ENCODE data around the gene ADAMTS3. TPM values are rescaled to one million over a fixed set of nuclear protein-coding genes. Genes with fewer than 3 reads are reported as not detected.

The ADAMTS3 gene
- total and polyA plus RNA-seq, 9 of the 15 experiments (the other 6 are each of a cell fraction or from before 2014, with no cell fraction given), result 4.0 to 18.0 (median 12.1) TPM

DNA sequence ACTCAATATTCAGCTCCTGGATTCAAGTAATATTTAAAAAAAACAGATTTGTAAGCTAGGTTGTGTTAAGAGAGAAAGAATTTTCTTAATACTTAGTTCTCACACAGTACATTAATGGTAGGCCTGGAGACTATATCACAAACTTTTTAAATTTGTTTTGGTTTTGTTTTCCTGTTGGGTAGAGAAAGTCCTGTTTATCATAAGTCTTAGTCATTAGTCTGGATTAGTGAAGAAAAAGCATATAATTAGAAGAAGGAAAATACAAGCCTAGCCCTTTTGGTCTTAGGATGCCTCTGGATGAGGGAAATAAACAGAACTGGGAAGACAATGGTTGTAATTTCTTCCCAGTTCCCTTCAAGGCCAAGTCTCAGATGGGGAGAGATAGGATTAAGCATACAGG, 163.6 kb downstream of the ADAMTS3 start:
- no peaks in the 10 kb centered on the region for H3K9me1 ChIP-seq (ENCODE audit: control insufficient read depth, insufficient read depth, low read length)
- no TSS peak for BruUV-seq (replicated peaks)
- no peaks in the 10 kb centered on the region; the same call in 2 of the 3 replicates for H3K36me3 ChIP-seq (ENCODE audit: control insufficient read depth, insufficient read depth, low read length)
- H2AFZ ChIP-seq (ENCODE audit: low read depth, low read length), result no peak overlapping the region
- ChIA-PET CTCF (ENCODE audit: low intra/inter-chr PET ratio) (no interaction called here), POLR2A (no interaction called here)
- in situ Hi-C loops (cut with MboI) (no loop called here), intact Hi-C loops (cut with micrococcal nuclease) (no loop called here)
- no peaks in the 10 kb centered on the region for H4K20me1 ChIP-seq (replicated peaks; ENCODE audit: control insufficient read depth, insufficient read depth, low read length)
- ATAC-seq (no peak), DNase-seq (ENCODE audit: extremely low read depth in 1 of 4, low spot score in 3 of 4) (no peak), FAIRE-seq (no peak)
- H3K4me2 ChIP-seq (ENCODE audit: insufficient read depth, low read length), result no peak overlapping the region
- TF ChIP-seq KDM1A (IDR thresholded peaks at IDR 0.05), result no peak
- TF ChIP-seq, protein P1, sequence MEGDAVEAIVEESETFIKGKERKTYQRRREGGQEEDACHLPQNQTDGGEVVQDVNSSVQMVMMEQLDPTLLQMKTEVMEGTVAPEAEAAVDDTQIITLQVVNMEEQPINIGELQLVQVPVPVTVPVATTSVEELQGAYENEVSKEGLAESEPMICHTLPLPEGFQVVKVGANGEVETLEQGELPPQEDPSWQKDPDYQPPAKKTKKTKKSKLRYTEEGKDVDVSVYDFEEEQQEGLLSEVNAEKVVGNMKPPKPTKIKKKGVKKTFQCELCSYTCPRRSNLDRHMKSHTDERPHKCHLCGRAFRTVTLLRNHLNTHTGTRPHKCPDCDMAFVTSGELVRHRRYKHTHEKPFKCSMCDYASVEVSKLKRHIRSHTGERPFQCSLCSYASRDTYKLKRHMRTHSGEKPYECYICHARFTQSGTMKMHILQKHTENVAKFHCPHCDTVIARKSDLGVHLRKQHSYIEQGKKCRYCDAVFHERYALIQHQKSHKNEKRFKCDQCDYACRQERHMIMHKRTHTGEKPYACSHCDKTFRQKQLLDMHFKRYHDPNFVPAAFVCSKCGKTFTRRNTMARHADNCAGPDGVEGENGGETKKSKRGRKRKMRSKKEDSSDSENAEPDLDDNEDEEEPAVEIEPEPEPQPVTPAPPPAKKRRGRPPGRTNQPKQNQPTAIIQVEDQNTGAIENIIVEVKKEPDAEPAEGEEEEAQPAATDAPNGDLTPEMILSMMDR (IDR thresholded peaks at IDR 0.05 in 2 of 3, conservative IDR thresholded peaks at IDR 0.05 in 1 of 3; ENCODE audit: insufficient read depth in 2 of 3, low read depth in 1 of 3, low read length in 3 of 3), result no peak
- no peak for TF ChIP-seq ZNF197 (CRISPR knock-in tag; IDR thresholded peaks at IDR 0.05; ENCODE audit: low read depth)
- no peak for TF ChIP-seq MYBL2 (IDR thresholded peaks at IDR 0.05; ENCODE audit: low read depth)
- no peak for TF ChIP-seq MYBL2 (CRISPR knock-in tag; IDR thresholded peaks at IDR 0.05; ENCODE audit: borderline replicate concordance)
- no peak for TF ChIP-seq PML (IDR thresholded peaks at IDR 0.05; ENCODE audit: low read length)
- no peak for TF ChIP-seq FOXK1 (CRISPR knock-in tag; IDR thresholded peaks at IDR 0.05; ENCODE audit: borderline replicate concordance)
- no peak for TF ChIP-seq ZNF699 (CRISPR knock-in tag; IDR thresholded peaks at IDR 0.05; ENCODE audit: insufficient replicate concordance)
- TF ChIP-seq HMG20A (CRISPR knock-in tag; conservative IDR thresholded peaks at IDR 0.05), result no peak
- TF ChIP-seq, protein P2, sequence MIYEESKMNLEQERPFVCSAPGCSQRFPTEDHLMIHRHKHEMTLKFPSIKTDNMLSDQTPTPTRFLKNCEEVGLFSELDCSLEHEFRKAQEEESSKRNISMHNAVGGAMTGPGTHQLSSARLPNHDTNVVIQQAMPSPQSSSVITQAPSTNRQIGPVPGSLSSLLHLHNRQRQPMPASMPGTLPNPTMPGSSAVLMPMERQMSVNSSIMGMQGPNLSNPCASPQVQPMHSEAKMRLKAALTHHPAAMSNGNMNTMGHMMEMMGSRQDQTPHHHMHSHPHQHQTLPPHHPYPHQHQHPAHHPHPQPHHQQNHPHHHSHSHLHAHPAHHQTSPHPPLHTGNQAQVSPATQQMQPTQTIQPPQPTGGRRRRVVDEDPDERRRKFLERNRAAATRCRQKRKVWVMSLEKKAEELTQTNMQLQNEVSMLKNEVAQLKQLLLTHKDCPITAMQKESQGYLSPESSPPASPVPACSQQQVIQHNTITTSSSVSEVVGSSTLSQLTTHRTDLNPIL (CRISPR knock-in tag; IDR thresholded peaks at IDR 0.05), result no peak
- TF ChIP-seq NELFE (IDR thresholded peaks at IDR 0.05; ENCODE audit: insufficient read depth, insufficient read length), result no peak
- TF ChIP-seq, protein P3, sequence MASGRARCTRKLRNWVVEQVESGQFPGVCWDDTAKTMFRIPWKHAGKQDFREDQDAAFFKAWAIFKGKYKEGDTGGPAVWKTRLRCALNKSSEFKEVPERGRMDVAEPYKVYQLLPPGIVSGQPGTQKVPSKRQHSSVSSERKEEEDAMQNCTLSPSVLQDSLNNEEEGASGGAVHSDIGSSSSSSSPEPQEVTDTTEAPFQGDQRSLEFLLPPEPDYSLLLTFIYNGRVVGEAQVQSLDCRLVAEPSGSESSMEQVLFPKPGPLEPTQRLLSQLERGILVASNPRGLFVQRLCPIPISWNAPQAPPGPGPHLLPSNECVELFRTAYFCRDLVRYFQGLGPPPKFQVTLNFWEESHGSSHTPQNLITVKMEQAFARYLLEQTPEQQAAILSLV (tag; IDR thresholded peaks at IDR 0.05), result no peak
- TF ChIP-seq HLTF (IDR thresholded peaks at IDR 0.05), result no peak
- TF ChIP-seq MEF2D (tag; conservative IDR thresholded peaks at IDR 0.05; ENCODE audit: low read depth), result no peak
- no peak for TF ChIP-seq JUND (IDR thresholded peaks at IDR 0.05; ENCODE audit: borderline replicate concordance, low read depth, low read length)
- no peak for TF ChIP-seq JUND (tag; IDR thresholded peaks at IDR 0.05; ENCODE audit: borderline replicate concordance, low read depth, low read length)
- TF ChIP-seq ZNF324 (CRISPR knock-in tag; IDR thresholded peaks at IDR 0.05), result no peak
- no peak for TF ChIP-seq PHF21A (IDR thresholded peaks at IDR 0.05; ENCODE audit: borderline replicate concordance, low read depth)
- TF ChIP-seq TARDBP (IDR thresholded peaks at IDR 0.05), result no peak
- TF ChIP-seq POLR2B (IDR thresholded peaks at IDR 0.05; ENCODE audit: low read depth, partially characterized antibody), result no peak
- no peak overlapping the region for H3K4me3 ChIP-seq
- H3K27me3 ChIP-seq (ENCODE audit: control insufficient read depth in 2 of 2, insufficient read depth in 2 of 2, low read length in 2 of 2), result no peaks in the 10 kb centered on the region
- no peaks in the 10 kb centered on the region for H3K4me1 ChIP-seq (replicated peaks in 1 of 2; ENCODE audit: control insufficient read depth in 2 of 2, insufficient read depth in 2 of 2, low read length in 2 of 2)
- no peak overlapping the region for H3K9ac ChIP-seq (ENCODE audit: insufficient read depth in 1 of 2, low read depth in 2 of 2, low read length in 2 of 2)
- H3K27ac ChIP-seq (ENCODE audit: extremely low read depth, low read depth, low read length), result no peak overlapping the region
- no peaks in the 10 kb centered on the region for H3K9me3 ChIP-seq (replicated peaks; ENCODE audit: control insufficient read depth, insufficient read depth, low read depth, low read length)
- no peaks in the 10 kb centered on the region; the same call in 2 of the 3 replicates for H3K79me2 ChIP-seq (ENCODE audit: control insufficient read depth, insufficient read depth, low read length)

All from K562 (cell line).